Esophagus muscularis mucosa (tissue), 4 donors: ENCODE data around the gene MAD1L1. TPM values are rescaled to one million over a fixed set of nuclear protein-coding genes. Genes with fewer than 3 reads are reported as not detected.

Source experiments
- DNase-seq: peaks from one replicate; pipeline ENCODE4 v3.0.0-alpha.2; 2017; ENCODE audit errors: extremely low spot score
- H3K27ac ChIP-seq, 4 donors: fragments of 200-600 bp; sonication (generic); replicated peaks in 1 of 4; 1 replicate in 3 of 4; 2 replicates in 1 of 4; pipeline ENCODE4 v1.5.1; 2016 to 2019; ENCODE audit warnings: mild to moderate bottlenecking in 1 of 4
- H3K27me3 ChIP-seq, 4 donors: fragments of 200-600 bp; sonication (generic); one replicate each; pipeline versions ENCODE4 v1.5.1 to v1.6.0; 2016 to 2019
- H3K36me3 ChIP-seq, 4 donors: fragments of 200-600 bp; sonication (generic); one replicate each; pipeline ENCODE4 v1.5.1; 2016 to 2019
- H3K4me1 ChIP-seq, 4 donors: fragments of 200-600 bp; sonication (generic); one replicate each; pipeline ENCODE4 v1.5.1; 2016 to 2019
- H3K4me3 ChIP-seq, 4 donors: fragments of 200-600 bp; sonication (generic); 1 replicate in 2 of 4; 2 replicates in 2 of 4; pipeline ENCODE4 v1.5.1; 2016 to 2019; ENCODE audit warnings: mild to moderate bottlenecking in 4 of 4, moderate library complexity in 1 of 4
- H3K9me3 ChIP-seq, 4 donors: fragments of 200-600 bp; sonication (generic); 1 replicate in 3 of 4; 2 replicates in 1 of 4; pipeline ENCODE4 v1.5.1; 2016 to 2019
- EP300 ChIP-seq: sonication (generic); formaldehyde crosslinking; IDR thresholded peaks from one replicate; pipeline ENCODE4 v1.6.1; 2017; ENCODE audit warnings: antibody characterized with exemption
- POLR2A ChIP-seq: fragments of 450-650 bp; IDR thresholded peaks from one replicate; pipeline ENCODE4 v1.6.1; 2017; ENCODE audit warnings: antibody characterized with exemption, moderate library complexity, mild to moderate bottlenecking, low read depth
- POLR2AphosphoS5 ChIP-seq, 2 donors: sonication (generic); formaldehyde crosslinking; IDR thresholded peaks; one replicate each; pipeline ENCODE4 v1.6.1; 2017; ENCODE audit warnings: antibody characterized with exemption in 2 of 2
- WGBS: methylation state at CpG from one replicate; pipeline ENCODE4 v1.1.5; 2018; 5-methylcytosine and 5-hydroxymethylcytosine counted together
- intact Hi-C: fragments of 100-400 bp; cut with DNase I; formaldehyde crosslinking; loops from one replicate; pipeline ENCODE4 v1.15.1; 2023
- total RNA-seq, 4 donors: library from RNA; depleted of rRNA; stranded (reverse); fragments of >200 nt; gene quantifications; one replicate each; pipeline versions ENCODE4 v1.1.0 to v1.2.1, GENCODE V29; 2016
- TF ChIP-seq, protein P1 (sequence below), 3 experiments: fragments of 200-600 bp in 2 of 3; fragments of 450-650 bp in 1 of 3; sonication (generic) in 2 of 3; IDR thresholded peaks; one replicate each; pipeline ENCODE4 v1.5.1; 2017 to 2019; ENCODE audit warnings: antibody characterized with exemption in 3 of 3, mild to moderate bottlenecking in 2 of 3, moderate library complexity in 1 of 3

MAD1L1 gene
- total RNA-seq, 4 donors from 2014 or later = 22.2 to 33.1 (median 29.5) TPM

- H3K9me3 ChIP-seq = peaks cover 0 to 3% (median 0%) of the 10 kb centered on the region in 4 donors
- intact Hi-C loops = no loop called here
- H3K27me3 ChIP-seq = no peaks in the 10 kb centered on the region
- peaks cover 15 to 25% (median 22%) of the 10 kb centered on the region in 4 donors for H3K4me1 ChIP-seq
- TF ChIP-seq, protein P1, sequence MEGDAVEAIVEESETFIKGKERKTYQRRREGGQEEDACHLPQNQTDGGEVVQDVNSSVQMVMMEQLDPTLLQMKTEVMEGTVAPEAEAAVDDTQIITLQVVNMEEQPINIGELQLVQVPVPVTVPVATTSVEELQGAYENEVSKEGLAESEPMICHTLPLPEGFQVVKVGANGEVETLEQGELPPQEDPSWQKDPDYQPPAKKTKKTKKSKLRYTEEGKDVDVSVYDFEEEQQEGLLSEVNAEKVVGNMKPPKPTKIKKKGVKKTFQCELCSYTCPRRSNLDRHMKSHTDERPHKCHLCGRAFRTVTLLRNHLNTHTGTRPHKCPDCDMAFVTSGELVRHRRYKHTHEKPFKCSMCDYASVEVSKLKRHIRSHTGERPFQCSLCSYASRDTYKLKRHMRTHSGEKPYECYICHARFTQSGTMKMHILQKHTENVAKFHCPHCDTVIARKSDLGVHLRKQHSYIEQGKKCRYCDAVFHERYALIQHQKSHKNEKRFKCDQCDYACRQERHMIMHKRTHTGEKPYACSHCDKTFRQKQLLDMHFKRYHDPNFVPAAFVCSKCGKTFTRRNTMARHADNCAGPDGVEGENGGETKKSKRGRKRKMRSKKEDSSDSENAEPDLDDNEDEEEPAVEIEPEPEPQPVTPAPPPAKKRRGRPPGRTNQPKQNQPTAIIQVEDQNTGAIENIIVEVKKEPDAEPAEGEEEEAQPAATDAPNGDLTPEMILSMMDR (IDR thresholded peaks at IDR 0.05) = no peak
- TF ChIP-seq POLR2AphosphoS5 (IDR thresholded peaks at IDR 0.05) (no peak), EP300 (no peak), POLR2A (no peak)
- peaks cover 0 to 5% (median under 1%) of the 10 kb centered on the region in 4 donors for H3K36me3 ChIP-seq
- 83% methylated on average over 8 of the region's 10 CpGs for WGBS
- no peak for DNase-seq
- peak overlapping the region; percentile 61 to 82 (median 72) for H3K27ac ChIP-seq
- peak overlapping the region; percentile 15 to 37 (median 26) for H3K4me3 ChIP-seq
These were observed 213.4 kb downstream of the MAD1L1 start for GRCh38 chr7:2019461-2019710.

- H3K27ac ChIP-seq = peak overlapping the region; percentile 61 to 82 (median 72)
- TF ChIP-seq, protein P1 (IDR thresholded peaks at IDR 0.05) = no peak
- TF ChIP-seq EP300 (no peak), POLR2AphosphoS5 (IDR thresholded peaks at IDR 0.05) (no peak), POLR2A (no peak)
- H3K9me3 ChIP-seq = no peaks in the 10 kb centered on the region
- no peak for DNase-seq
- peaks cover 0 to 11% (median 3%) of the 10 kb centered on the region in 4 donors for H3K36me3 ChIP-seq
- WGBS = 63% methylated on average over 27 of the region's 28 CpGs
- intact Hi-C loops = no loop called here
- H3K27me3 ChIP-seq = no peaks in the 10 kb centered on the region
- peak overlapping the region; percentile 15 to 37 (median 26) for H3K4me3 ChIP-seq
- H3K4me1 ChIP-seq = peaks cover 15 to 25% (median 22%) of the 10 kb centered on the region in 4 donors
These were observed 213.9 kb downstream of the MAD1L1 start for GRCh38 chr7:2018569-2019460.

GRCh38 chr7:2017914-2018568, 214.7 kb downstream of the MAD1L1 start:
- Histone ChIP-seq H3K4me1 (peaks cover 15 to 25% (median 24%) of the 10 kb centered on the region in 4 donors), H3K9me3 (no peaks in the 10 kb centered on the region), H3K4me3 (no peak overlapping the region), H3K27me3 (no peaks in the 10 kb centered on the region), H3K36me3 (peaks cover 0 to 19% (median 7%) of the 10 kb centered on the region in 4 donors), H3K27ac (peak overlapping the region in 1 of 4 donors; percentile 67)
- WGBS = 91% methylated on average over 21 of the region's 28 CpGs
- no peak for DNase-seq
- intact Hi-C loops = no loop called here
- TF ChIP-seq POLR2A = no peak
- no peak for TF ChIP-seq EP300
- TF ChIP-seq, protein P1 (IDR thresholded peaks at IDR 0.05) = no peak
- no peak for TF ChIP-seq POLR2AphosphoS5 (IDR thresholded peaks at IDR 0.05)

DNA sequence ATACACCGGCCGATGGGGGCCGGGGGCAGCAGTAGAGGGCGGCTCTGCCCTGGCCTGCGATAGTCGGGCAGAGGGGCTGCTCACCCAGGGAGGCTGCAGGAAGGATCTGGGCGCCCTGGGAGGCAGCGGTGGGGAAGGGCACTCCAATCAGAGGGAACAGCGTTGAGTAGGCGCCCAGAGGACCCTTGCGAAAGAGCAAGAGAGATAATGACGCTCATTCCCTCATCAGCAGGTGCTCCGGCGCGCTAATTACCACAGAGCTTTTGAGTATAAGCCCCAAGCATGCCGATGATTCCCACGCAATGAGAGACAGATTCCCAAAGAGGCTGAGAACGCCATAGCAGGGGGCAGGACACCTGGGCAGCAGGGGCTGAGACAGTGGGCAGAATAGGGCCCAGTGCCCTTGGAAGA, 215.3 kb downstream of the MAD1L1 start:
- intact Hi-C loops = no loop called here
- no peak for DNase-seq
- H3K27ac ChIP-seq = no peak overlapping the region
- no peaks in the 10 kb centered on the region for H3K9me3 ChIP-seq
- H3K4me1 ChIP-seq = peaks cover 15 to 28% (median 24%) of the 10 kb centered on the region in 4 donors
- no peaks in the 10 kb centered on the region for H3K27me3 ChIP-seq
- WGBS = 96% methylated on average over 13 of the region's 18 CpGs
- peaks cover 0 to 24% (median 8%) of the 10 kb centered on the region in 4 donors for H3K36me3 ChIP-seq
- no peak overlapping the region for H3K4me3 ChIP-seq
- TF ChIP-seq, protein P1 (IDR thresholded peaks at IDR 0.05) = no peak
- TF ChIP-seq EP300 (no peak), POLR2A (no peak), POLR2AphosphoS5 (IDR thresholded peaks at IDR 0.05) (no peak)
